A549 (cell line): ENCODE results near the gene NRM. TPM values are rescaled to one million over a fixed set of nuclear protein-coding genes. Genes with fewer than 3 reads are reported as not detected.
"Not testable (repeated sequence)": the region's sequence is repeated elsewhere in the genome, so short reads cannot be mapped to it uniquely, and the experiment has no call there.

ENCODE experiments used
- ATAC-seq, 2 experiments: fragments of 200-7000 bp in 1 of 2; fragments of >200 bp in 1 of 2; cut with Nextera tagmentation in 1 of 2; cut with Tn5 transposase in 1 of 2; 3 replicates each; pipeline versions ENCODE4 v1.8.0 to v1.9.1; 2018 to 2020; ENCODE audit warnings: mild to moderate bottlenecking in 1 of 2, moderate library complexity in 1 of 2
- CTCF ChIA-PET: fragments of 300-600 bp; sonication (Branson Sonifier 250); formaldehyde crosslinking; extraction: SDS; loops from one replicate; lab custom pipeline; 2021; ENCODE audit warnings: antibody characterized with exemption, inconsistent platforms; lab: Yijun Ruan, JAX
- POLR2A ChIA-PET: fragments of 350-600 bp; formaldehyde crosslinking; extraction: SDS; loops from one replicate; lab custom pipeline; 2021; ENCODE audit warnings: antibody characterized with exemption, inconsistent platforms; lab: Yijun Ruan, JAX
- DNase-seq, 2 experiments: peaks; one replicate each; pipeline versions ENCODE4 v3.0.0 to v3.0.0-alpha.2; 2011 to 2016; ENCODE audit warnings: low read depth in 1 of 2, low spot score in 1 of 2
- FAIRE-seq: peaks from 2 replicates; lab custom pipeline; 2011; peaks lifted over from hg19 to GRCh38; lab: Jason Lieb, UNC
- H3K27ac ChIP-seq, 2 experiments: fragments of >200 bp; sonication (Bioruptor Twin); formaldehyde crosslinking; 3 replicates each; pipeline ENCODE4 v1.5.1; 2016 to 2017
- H3K4me1 ChIP-seq: fragments of >200 bp; sonication (Bioruptor Twin); formaldehyde crosslinking; 3 replicates; pipeline ENCODE4 v1.6.1; 2016
- H3K4me2 ChIP-seq: fragments of >200 bp; sonication (Bioruptor Twin); formaldehyde crosslinking; 3 replicates; pipeline ENCODE4 v1.6.1; 2016
- H3K4me3 ChIP-seq: fragments of >200 bp; sonication (Bioruptor Twin); formaldehyde crosslinking; 3 replicates; pipeline ENCODE4 v1.5.1; 2016
- H3K9me3 ChIP-seq: fragments of >200 bp; sonication (Bioruptor Twin); formaldehyde crosslinking; 3 replicates; pipeline ENCODE4 v1.6.1; 2016
- ATOH8 ChIP-seq: fragments of 250-450 bp; sonication (Bioruptor Pico); IDR thresholded peaks from 2 replicates; pipeline ENCODE4 v1.5.0; 2020; ENCODE audit warnings: low read depth, mild to moderate bottlenecking, moderate library complexity
- BHLHE40 ChIP-seq: IDR thresholded peaks from 2 replicates; pipeline ENCODE4 v1.6.1; 2012; ENCODE audit warnings: low read depth, low read length, inconsistent platforms
- CBX2 ChIP-seq: fragments of 200-600 bp; sonication (generic); IDR thresholded peaks from 2 replicates; pipeline ENCODE4 v1.6.1; 2016; ENCODE audit warnings: low read depth, mild to moderate bottlenecking, borderline replicate concordance
- CBX8 ChIP-seq: fragments of 200-600 bp; sonication (generic); IDR thresholded peaks from 2 replicates; pipeline ENCODE4 v1.6.1; 2016
- CEBPB ChIP-seq, 2 experiments: fragments of >200 bp in 1 of 2; sonication (Bioruptor Twin) in 1 of 2; formaldehyde crosslinking in 1 of 2; IDR thresholded peaks; 2 replicates each; pipeline ENCODE4 v1.6.1; 2012 to 2016
- CTCF ChIP-seq: fragments of >200 bp; sonication (Bioruptor Twin); formaldehyde crosslinking; IDR thresholded peaks from 3 replicates; pipeline ENCODE4 v1.5.1; 2016
- EHF ChIP-seq: fragments of 250-450 bp; sonication (Bioruptor Pico); IDR thresholded peaks from 2 replicates; pipeline ENCODE4 v1.5.0; 2020; ENCODE audit warnings: mild to moderate bottlenecking
- EHMT2 ChIP-seq: fragments of 200-600 bp; sonication (generic); IDR thresholded peaks from 2 replicates; pipeline ENCODE4 v1.6.1; 2016; ENCODE audit warnings: antibody characterized with exemption, low read depth, mild to moderate bottlenecking, moderate library complexity
- EP300 ChIP-seq, 2 experiments: fragments of >200 bp; sonication (Bioruptor Twin); formaldehyde crosslinking; IDR thresholded peaks; 2 replicates in 1 of 2; 3 replicates in 1 of 2; pipeline ENCODE4 v1.6.1; 2016 to 2017
- HDAC2 ChIP-seq: fragments of 200-600 bp; sonication (generic); IDR thresholded peaks from 2 replicates; pipeline ENCODE4 v1.6.1; 2016
- HES2 ChIP-seq: fragments of >200 bp; sonication (Bioruptor Twin); formaldehyde crosslinking; IDR thresholded peaks from 2 replicates; pipeline ENCODE4 v1.6.1; 2016
- HOXB5 ChIP-seq: fragments of 250-450 bp; sonication (Bioruptor Pico); IDR thresholded peaks from 2 replicates; pipeline ENCODE4 v1.5.0; 2020; ENCODE audit warnings: mild to moderate bottlenecking, moderate library complexity
- JUNB ChIP-seq: fragments of >200 bp; sonication (Bioruptor Twin); formaldehyde crosslinking; IDR thresholded peaks from 2 replicates; pipeline ENCODE4 v1.6.1; 2016
- MAX ChIP-seq: IDR thresholded peaks from 2 replicates; pipeline ENCODE4 v1.6.1; 2012
- MAZ ChIP-seq: fragments of 150-350 bp; IDR thresholded peaks from 2 replicates; pipeline ENCODE4 v1.6.1; 2014; ENCODE audit warnings: antibody characterized with exemption, low read depth, low read length, borderline replicate concordance
- NFE2L2 ChIP-seq: fragments of 150-350 bp; conservative IDR thresholded peaks from 2 replicates; pipeline ENCODE4 v1.6.1; 2014; ENCODE audit warnings: low read length
- PHF8 ChIP-seq: fragments of 200-600 bp; sonication (generic); IDR thresholded peaks from 2 replicates; pipeline ENCODE4 v1.6.1; 2016; ENCODE audit warnings: low read depth, mild to moderate bottlenecking, antibody characterized with exemption, moderate library complexity, borderline replicate concordance
- POLR2A ChIP-seq: IDR thresholded peaks from 2 replicates; pipeline ENCODE4 v1.6.1; 2012; ENCODE audit warnings: mild to moderate bottlenecking, low read length
- RARB ChIP-seq: fragments of 250-450 bp; sonication (Bioruptor Pico); IDR thresholded peaks from 2 replicates; pipeline ENCODE4 v1.8.0; 2021; ENCODE audit warnings: mild to moderate bottlenecking, moderate library complexity
- RFX5 ChIP-seq: fragments of 450-650 bp; IDR thresholded peaks from 2 replicates; pipeline ENCODE4 v1.7.1; 2014; ENCODE audit warnings: antibody characterized with exemption, mild to moderate bottlenecking, moderate library complexity
- SMC3 ChIP-seq: fragments of >200 bp; sonication (Bioruptor Twin); formaldehyde crosslinking; IDR thresholded peaks from 3 replicates; pipeline ENCODE4 v1.6.1; 2018; ENCODE audit warnings: inconsistent platforms
- SREBF2 ChIP-seq: fragments of 450-650 bp; IDR thresholded peaks from 2 replicates; pipeline ENCODE4 v1.6.1; 2014; ENCODE audit warnings: mild to moderate bottlenecking, moderate library complexity
- TFCP2L1 ChIP-seq: fragments of 250-450 bp; sonication (Bioruptor Pico); IDR thresholded peaks from 2 replicates; pipeline ENCODE4 v1.5.0; 2021; ENCODE audit warnings: mild to moderate bottlenecking
- TP53 ChIP-seq: fragments of 250-450 bp; sonication (Bioruptor Pico); IDR thresholded peaks from 2 replicates; pipeline ENCODE4 v1.5.0; 2021; ENCODE audit warnings: mild to moderate bottlenecking, moderate library complexity
- ZC3H11A ChIP-seq: fragments of 450-650 bp; IDR thresholded peaks from 2 replicates; pipeline ENCODE4 v1.6.1; 2014; ENCODE audit warnings: antibody characterized with exemption, mild to moderate bottlenecking
- WGBS: methylation state at CpG from one replicate; pipeline ENCODE4 v1.1.6; 2017; ENCODE audit errors: missing lambda C conversion rate; 5-methylcytosine and 5-hydroxymethylcytosine counted together
- polyA plus RNA-seq, 4 experiments: library from polyadenylated mRNA; depleted of rRNA in 3 of 4; stranded (reverse); fragments of >200 nt; fragmentation: RNase III in 1 of 4; extraction: RNeasy Plus Mini Kit Qiagen cat#74134 plus additional on column Dnase treatment in 1 of 4; gene quantifications; 2 replicates in 3 of 4; 3 replicates in 1 of 4; pipeline ENCODE4 v1.2.3, GENCODE V29; 2011 to 2017

The NRM gene
- polyA plus RNA-seq, 2 of the 4 experiments (the other 2 are of a cell fraction): 11.3 to 13.0 TPM

DNA sequence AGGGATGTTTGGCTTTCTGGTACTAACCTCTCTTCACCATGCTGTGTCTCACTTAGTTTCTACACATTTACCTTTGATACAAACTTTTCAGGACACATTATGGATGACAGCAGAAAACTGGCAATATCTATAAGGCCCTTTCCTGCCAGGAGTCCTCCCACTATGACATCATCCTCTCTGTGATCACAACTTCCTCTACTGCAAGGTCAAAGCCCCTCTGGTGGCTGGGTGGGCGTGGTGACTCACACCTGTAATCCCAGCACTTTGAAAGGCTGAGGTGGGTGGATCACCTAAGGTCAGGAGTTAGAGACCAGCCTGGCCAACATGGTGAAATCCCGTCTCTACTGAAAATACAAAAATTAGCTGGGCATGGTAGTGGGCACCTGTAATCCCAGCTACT is 24.5 kb downstream of the NRM start:
- whole genome bisulfite sequencing: 75% methylated on average over 2 of the region's 2 CpGs
- H3K4me3 ChIP-seq, DNase-seq, H3K9me3 ChIP-seq, H3K4me2 ChIP-seq, ATAC-seq, H3K4me1 ChIP-seq, POLR2A ChIA-PET, H3K27ac ChIP-seq, FAIRE-seq: not testable (repeated sequence)
- CTCF ChIA-PET: interaction anchor here (1.3 to 1.9 kb wide), 2 partner anchors 13 to 56 kb away, joined by 5 to 12 read pairs; no protein-coding TSS in a partner anchor

- FAIRE-seq: no peak
- no peak for TF ChIP-seq PHF8
- TF ChIP-seq EHMT2: no peak
- no peak for TF ChIP-seq RFX5
- no peak for TF ChIP-seq BHLHE40
- TF ChIP-seq CBX2: no peak
- TF ChIP-seq MAX: no peak
- TF ChIP-seq EP300 (IDR thresholded peaks at IDR 0.05): no peak
- TF ChIP-seq HES2: no peak
- no peak for TF ChIP-seq SMC3
- TF ChIP-seq JUNB: no peak
- no peak for TF ChIP-seq CBX8
- TF ChIP-seq NFE2L2: no peak
Measured at GRCh38 chr6:30664994-30665767, 25.6 kb downstream of the NRM start.

GRCh38 chr6:30657922-30658321 is 32.9 kb downstream of the NRM start:
- CTCF ChIA-PET: interaction anchor here (1.4 kb wide), 1 partner anchor 21 kb away, joined by 4 read pairs; no protein-coding TSS in a partner anchor
- DNase-seq, H3K4me3 ChIP-seq, FAIRE-seq, H3K4me1 ChIP-seq, H3K27ac ChIP-seq, H3K9me3 ChIP-seq, H3K4me2 ChIP-seq, POLR2A ChIA-PET, ATAC-seq: not testable (repeated sequence)
- 88% methylated on average over 3 of the region's 5 CpGs for WGBS

More at GRCh38 chr6:30664994-30665767, 25.6 kb downstream of the NRM start:
- no peak for DNase-seq
- no peak for ATAC-seq
- Histone ChIP-seq H3K4me3 (no peak overlapping the region), H3K4me2 (no peak overlapping the region), H3K4me1 (no peaks in the 10 kb centered on the region), H3K9me3 (no peaks in the 10 kb centered on the region), H3K27ac (no peak overlapping the region)
- 95% methylated on average over 34 of the region's 34 CpGs for WGBS
- ChIA-PET CTCF (interaction anchor here (0.7 to 1.9 kb wide), 8 partner anchors 7 to 120 kb away, joined by 3 to 12 read pairs (median 4); partner anchors contain the start of gene DHX16), POLR2A (no interaction called here)

- Histone ChIP-seq H3K27ac (no peak overlapping the region), H3K4me2 (no peak overlapping the region), H3K9me3 (no peaks in the 10 kb centered on the region), H3K4me3 (no peak overlapping the region), H3K4me1 (no peaks in the 10 kb centered on the region)
- no peak for TF ChIP-seq SREBF2
- FAIRE-seq: no peak
- ChIA-PET CTCF (interaction anchor here (0.6 to 1.4 kb wide), 4 partner anchors 11 to 125 kb away, joined by 3 to 4 read pairs (median 3); no protein-coding TSS in a partner anchor), POLR2A (no interaction called here)
- no peak for ATAC-seq
- no peak for DNase-seq
Measured at GRCh38 chr6:30657454-30657853, 33.3 kb downstream of the NRM start.

DNA sequence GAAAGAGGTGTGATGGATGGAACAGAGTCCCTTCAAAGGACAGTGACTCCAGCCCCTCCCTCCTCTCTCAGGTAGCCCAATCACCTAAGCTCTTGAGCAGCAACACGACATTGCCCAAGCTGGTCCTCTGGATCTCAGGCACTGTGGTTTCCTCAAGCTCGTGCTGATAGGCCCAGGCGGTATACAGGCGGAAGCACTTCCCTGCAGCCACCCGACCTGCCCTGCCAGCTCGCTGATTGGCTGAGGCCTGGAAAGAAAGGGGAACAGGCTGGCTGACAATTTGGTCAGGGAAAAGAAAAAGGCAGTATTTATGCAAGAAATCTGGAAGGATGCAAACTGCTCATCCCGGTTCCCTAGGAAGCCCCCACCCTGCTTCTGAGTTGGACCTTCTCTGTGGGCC is 34.3 kb downstream of the NRM start:
- no peak overlapping the region for H3K4me3 ChIP-seq
- DNase-seq (no peak), ATAC-seq (peak in 1 of 2 experiments; percentile 30; a peak in 1 of 6 replicates), FAIRE-seq (no peak)
- WGBS: 93% methylated on average over 7 of the region's 7 CpGs
- no peak overlapping the region for H3K4me2 ChIP-seq
- ChIA-PET POLR2A (no interaction called here), CTCF (interaction anchor here (1.0 to 1.5 kb wide), 3 partner anchors 16 to 124 kb away, joined by 3 to 5 read pairs (median 3); no protein-coding TSS in a partner anchor)
- H3K27ac ChIP-seq: no peak overlapping the region
- no peaks in the 10 kb centered on the region for H3K9me3 ChIP-seq
- H3K4me1 ChIP-seq: no peaks in the 10 kb centered on the region
- TF ChIP-seq EHF (no peak), CEBPB (IDR thresholded peaks at IDR 0.05) (no peak), HDAC2 (no peak), POLR2A (no peak), TFCP2L1 (CRISPR knock-in tag) (no peak), RARB (CRISPR knock-in tag) (no peak), ZC3H11A (no peak), SMC3 (no peak), HES2 (no peak), ATOH8 (CRISPR knock-in tag) (no peak), CTCF (no peak), PHF8 (no peak), TP53 (CRISPR knock-in tag) (no peak), HOXB5 (CRISPR knock-in tag) (no peak), EP300 (IDR thresholded peaks at IDR 0.05) (no peak), BHLHE40 (no peak), JUNB (no peak), MAZ (no peak)
